Erythroblast (primary cell): ENCODE measurements around the gene TBL1Y.

Source experiments
- GATA1 ChIP-seq: IDR thresholded peaks from 2 replicates; pipeline ENCODE4 v1.6.1; 2011; ENCODE audit warnings: low read depth, mild to moderate bottlenecking, control low read depth, low read length, moderate library complexity
- POLR2A ChIP-seq: IDR thresholded peaks from 2 replicates; pipeline ENCODE4 v1.6.1; 2011; ENCODE audit warnings: mild to moderate bottlenecking, low read length

DNA sequence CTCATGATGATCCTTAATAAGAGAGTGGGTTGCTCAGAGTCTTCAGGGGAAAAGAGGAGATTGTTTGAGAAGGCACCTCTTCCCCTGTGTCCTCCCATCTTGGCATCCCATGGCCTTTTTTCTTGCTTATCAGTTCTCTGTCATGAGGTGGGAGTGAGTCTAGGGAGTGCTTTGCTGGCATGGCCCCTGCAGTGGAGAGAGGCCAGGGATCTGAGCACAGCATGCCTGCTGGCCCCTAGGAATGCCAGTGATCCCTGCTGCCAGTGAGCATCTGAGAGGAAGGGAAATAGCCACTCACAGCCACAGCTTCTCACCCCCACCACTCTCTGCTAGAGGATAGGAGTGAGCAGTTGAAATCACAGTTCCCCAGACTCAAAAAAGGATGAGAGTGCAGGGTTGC, 168.2 kb downstream of the TBL1Y start:
- TF ChIP-seq POLR2A: no peak
- TF ChIP-seq GATA1: no peak
